B cell (primary cell): Measurements from ENCODE around the gene KDELR1. TPM values are rescaled to one million over a fixed set of nuclear protein-coding genes. Genes with fewer than 3 reads are reported as not detected.

Source experiments
- ATAC-seq: fragments of 200-7000 bp; cut with Tn5 transposase; one replicate; pipeline ENCODE4 v1.10.0; 2021; ENCODE audit warnings: low read depth, mild to moderate bottlenecking, moderate number of reproducible peaks, moderate library complexity
- CTCF ChIA-PET: fragments of 350-600 bp; sonication (Branson Sonifier 250); formaldehyde crosslinking; loops from one replicate; lab custom pipeline; 2021; ENCODE audit warnings: antibody characterized with exemption, inconsistent platforms; lab: Charles Lee
- POLR2A ChIA-PET: fragments of 350-600 bp; sonication (Branson Sonifier 250); formaldehyde crosslinking; loops from one replicate; lab custom pipeline; 2021; ENCODE audit warnings: antibody characterized with exemption; lab: Charles Lee
- DNase-seq: peaks from one replicate; pipeline ENCODE4 v3.0.0; 2013
- H2AFZ ChIP-seq: 2 replicates; pipeline ENCODE4 v1.6.1; 2012; ENCODE audit warnings: mild to moderate bottlenecking, low read depth, low read length; ENCODE audit not compliant: insufficient read depth, poor library complexity, severe bottlenecking
- H3K27ac ChIP-seq, 2 donors: 1 replicate in 1 of 2; 2 replicates in 1 of 2; pipeline ENCODE4 v1.5.1; 2012 to 2013; ENCODE audit warnings: low read length in 2 of 2, mild to moderate bottlenecking in 2 of 2, moderate library complexity in 1 of 2
- H3K27me3 ChIP-seq, 4 experiments: fragments of 200-600 bp in 1 of 4; sonication (generic) in 1 of 4; replicated peaks in 1 of 4; 1 replicate in 2 of 4; 2 replicates in 2 of 4; pipeline versions ENCODE4 v1.6.1 to v1.7.0; 2013 to 2016; ENCODE audit warnings: low read length in 3 of 4, mild to moderate bottlenecking in 2 of 4, mixed read lengths in 1 of 4, moderate library complexity in 1 of 4; ENCODE audit not compliant: insufficient read depth in 4 of 4, control insufficient read depth in 3 of 4; ENCODE audit errors: control extremely low read depth in 1 of 4
- H3K36me3 ChIP-seq, 2 experiments: replicated peaks in 1 of 2; 1 replicate in 1 of 2; 2 replicates in 1 of 2; pipeline versions ENCODE4 v1.6.1 to v1.7.1; 2013; ENCODE audit warnings: low read length in 1 of 2; ENCODE audit not compliant: insufficient read depth in 2 of 2, control insufficient read depth in 1 of 2; ENCODE audit errors: control extremely low read depth in 1 of 2, extremely low read depth in 1 of 2
- H3K4me1 ChIP-seq, 2 donors: fragments of 200-600 bp in 1 of 2; sonication (generic) in 1 of 2; 1 replicate in 1 of 2; 2 replicates in 1 of 2; pipeline versions ENCODE4 v1.5.1 to v1.6.1; 2013 to 2017; ENCODE audit warnings: low read length in 2 of 2; ENCODE audit not compliant: control insufficient read depth in 2 of 2, insufficient read depth in 2 of 2
- H3K4me2 ChIP-seq: replicated peaks from 2 replicates; pipeline ENCODE3; 2012; ENCODE audit warnings: mild to moderate bottlenecking, low read depth, low read length; ENCODE audit not compliant: poor library complexity, severe bottlenecking
- H3K4me3 ChIP-seq, 5 experiments: fragments of 200-600 bp in 1 of 5; sonication (generic) in 1 of 5; 1 replicate in 3 of 5; 2 replicates in 2 of 5; pipeline versions ENCODE4 v1.5.1 to v1.7.0; 2011 to 2016; ENCODE audit warnings: low read length in 4 of 5, mild to moderate bottlenecking in 4 of 5, low read depth in 2 of 5, control low read depth in 1 of 5, moderate library complexity in 1 of 5; ENCODE audit not compliant: insufficient read depth in 1 of 5; ENCODE audit errors: control extremely low read depth in 1 of 5, extremely low read depth in 1 of 5
- H3K79me2 ChIP-seq: fragments of 200-600 bp; sonication (generic); one replicate; pipeline ENCODE4 v1.6.0; 2016; ENCODE audit warnings: low read length; ENCODE audit not compliant: control insufficient read depth, insufficient read depth
- H3K9ac ChIP-seq: fragments of 200-600 bp; sonication (generic); 2 replicates; pipeline ENCODE4 v1.6.1; 2017; ENCODE audit warnings: mild to moderate bottlenecking, low read length, moderate library complexity
- H3K9me3 ChIP-seq, 3 donors: one replicate each; pipeline versions ENCODE4 v1.6.1 to v1.7.1; 2013; ENCODE audit warnings: low read length in 2 of 3; ENCODE audit not compliant: control insufficient read depth in 2 of 3, insufficient read depth in 1 of 3; ENCODE audit errors: control extremely low read depth in 1 of 3
- H4K20me1 ChIP-seq: 2 replicates; pipeline ENCODE4 v1.6.0; 2012; ENCODE audit warnings: mild to moderate bottlenecking, low read length; ENCODE audit not compliant: insufficient read depth, control insufficient read depth, poor library complexity, severe bottlenecking
- H3K27ac Mint-ChIP-seq: one replicate; pipeline ENCODE4 v1.8.0; 2021; ENCODE audit warnings: mixed read lengths
- H3K27me3 Mint-ChIP-seq: one replicate; pipeline ENCODE4 v1.8.0; 2021; ENCODE audit warnings: mixed read lengths
- H3K4me1 Mint-ChIP-seq: one replicate; pipeline ENCODE4 v1.8.0; 2021; ENCODE audit warnings: mixed read lengths
- H3K4me3 Mint-ChIP-seq: one replicate; pipeline ENCODE4 v1.8.0; 2021; ENCODE audit warnings: mixed read lengths
- H3K9me3 Mint-ChIP-seq: one replicate; pipeline ENCODE4 v1.8.0; 2022; ENCODE audit warnings: mixed read lengths; ENCODE audit not compliant: insufficient read depth
- EZH2 ChIP-seq: IDR thresholded peaks from 2 replicates; pipeline ENCODE4 v1.6.1; 2012; ENCODE audit warnings: borderline replicate concordance, low read depth, mild to moderate bottlenecking, moderate library complexity, low read length; ENCODE audit not compliant: insufficient read depth, poor library complexity, severe bottlenecking
- WGBS: methylation state at CpG from one replicate; pipeline ENCODE4 v1.1.5; 2013; ENCODE audit warnings: missing lambda C conversion rate; ENCODE audit not compliant: insufficient coverage; 5-methylcytosine and 5-hydroxymethylcytosine counted together
- intact Hi-C: fragments of 100-400 bp; cut with micrococcal nuclease; formaldehyde crosslinking; loops from one replicate; pipeline ENCODE4 v1.10.0; 2022
- polyA plus RNA-seq: library from polyadenylated mRNA; depleted of rRNA; stranded (reverse); fragments of >200 nt; gene quantifications from 2 replicates; pipeline ENCODE4 v1.2.3, GENCODE V29; 2012
- total RNA-seq, 2 donors: library from RNA; stranded (reverse); fragments of 120-200 nt in 1 of 2; gene quantifications; 1 replicate in 1 of 2; 2 replicates in 1 of 2; pipeline versions ENCODE4 v1.2.3 to v1.2.4, GENCODE V29; 2013 to 2022
- TF ChIP-seq, protein P1 (sequence below): fragments of 200-600 bp; IDR thresholded peaks from one replicate; pipeline ENCODE4 v1.8.0; 2022; ENCODE audit warnings: antibody characterized with exemption, mild to moderate bottlenecking

KDELR1 gene
- total and polyA plus RNA-seq, 2 donors (not counting 1 experiment from before 2014, with no cell fraction given), result 33.3 to 62.7 TPM

DNA sequence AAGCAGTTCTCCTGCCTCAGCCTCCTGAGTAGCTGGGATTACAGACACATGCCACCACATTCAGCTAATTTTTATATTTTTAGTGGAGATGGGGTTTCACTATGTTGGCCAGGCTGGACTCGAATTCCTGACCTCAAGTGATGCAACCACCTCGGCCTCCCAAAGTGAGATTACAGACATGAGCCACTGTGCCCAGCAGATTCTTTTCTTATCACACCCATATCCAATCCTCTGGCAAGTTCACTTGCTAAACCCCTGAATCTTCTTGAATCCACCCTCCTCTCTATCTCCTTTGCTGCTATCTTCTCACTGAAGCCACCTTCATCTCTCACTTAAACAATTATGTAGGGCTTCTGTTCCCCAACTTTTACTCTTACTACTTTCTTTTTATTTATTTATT, 45.2 kb downstream of the KDELR1 start:
- no peak overlapping the region for H3K4me3 Mint-ChIP-seq

GRCh38 chr19:48344892-48345291, 46.5 kb downstream of the KDELR1 start:
- Mint-ChIP-seq H3K4me1 (no peaks in the 10 kb centered on the region), H3K9me3 (no peaks in the 10 kb centered on the region), H3K4me3 (no peak overlapping the region), H3K27me3 (no peaks in the 10 kb centered on the region), H3K27ac (no peak overlapping the region)
- ATAC-seq, result no peak
- Histone ChIP-seq H3K9ac (no peak overlapping the region), H3K4me1 (no peaks in the 10 kb centered on the region), H3K4me2 (no peak overlapping the region), H3K36me3 (peaks cover 0 to 9% of the 10 kb centered on the region in 2 experiments), H3K9me3 (no peaks in the 10 kb centered on the region), H3K27me3 (no peaks in the 10 kb centered on the region), H4K20me1 (no peaks in the 10 kb centered on the region), H3K79me2 (no peaks in the 10 kb centered on the region), H3K4me3 (no peak overlapping the region), H3K27ac (no peak overlapping the region), H2AFZ (no peak overlapping the region)
- DNase-seq, result no peak
- ChIA-PET CTCF (no interaction called here), POLR2A (no interaction called here)
- TF ChIP-seq, protein P1, sequence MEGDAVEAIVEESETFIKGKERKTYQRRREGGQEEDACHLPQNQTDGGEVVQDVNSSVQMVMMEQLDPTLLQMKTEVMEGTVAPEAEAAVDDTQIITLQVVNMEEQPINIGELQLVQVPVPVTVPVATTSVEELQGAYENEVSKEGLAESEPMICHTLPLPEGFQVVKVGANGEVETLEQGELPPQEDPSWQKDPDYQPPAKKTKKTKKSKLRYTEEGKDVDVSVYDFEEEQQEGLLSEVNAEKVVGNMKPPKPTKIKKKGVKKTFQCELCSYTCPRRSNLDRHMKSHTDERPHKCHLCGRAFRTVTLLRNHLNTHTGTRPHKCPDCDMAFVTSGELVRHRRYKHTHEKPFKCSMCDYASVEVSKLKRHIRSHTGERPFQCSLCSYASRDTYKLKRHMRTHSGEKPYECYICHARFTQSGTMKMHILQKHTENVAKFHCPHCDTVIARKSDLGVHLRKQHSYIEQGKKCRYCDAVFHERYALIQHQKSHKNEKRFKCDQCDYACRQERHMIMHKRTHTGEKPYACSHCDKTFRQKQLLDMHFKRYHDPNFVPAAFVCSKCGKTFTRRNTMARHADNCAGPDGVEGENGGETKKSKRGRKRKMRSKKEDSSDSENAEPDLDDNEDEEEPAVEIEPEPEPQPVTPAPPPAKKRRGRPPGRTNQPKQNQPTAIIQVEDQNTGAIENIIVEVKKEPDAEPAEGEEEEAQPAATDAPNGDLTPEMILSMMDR, result no peak
- no peak for TF ChIP-seq EZH2
- intact Hi-C loops, result no loop called here
- WGBS, result 89% methylated on average over 6 of the region's 6 CpGs

More for the DNA sequence above, 45.2 kb downstream of the KDELR1 start:
- H3K9me3 ChIP-seq, result no peaks in the 10 kb centered on the region
- H3K36me3 ChIP-seq, result peaks cover 0 to 8% of the 10 kb centered on the region in 2 experiments
- H3K27ac ChIP-seq, result no peak overlapping the region
- H3K4me2 ChIP-seq, result no peak overlapping the region
- no peak overlapping the region for H3K9ac ChIP-seq
- H3K27me3 ChIP-seq, result no peaks in the 10 kb centered on the region
- ChIA-PET CTCF (no interaction called here), POLR2A (no interaction called here)
- no peaks in the 10 kb centered on the region for H3K79me2 ChIP-seq
- DNase-seq, result no peak
- H3K4me1 ChIP-seq, result peaks cover 0 to under 1% of the 10 kb centered on the region in 2 donors
- 93% methylated on average over 2 of the region's 2 CpGs for WGBS
- intact Hi-C loops, result no loop called here
- no peak overlapping the region for H3K4me3 ChIP-seq
- no peak for ATAC-seq
- no peaks in the 10 kb centered on the region for H4K20me1 ChIP-seq
- no peak overlapping the region for H2AFZ ChIP-seq
- Mint-ChIP-seq H3K4me1 (peaks cover 2% of the 10 kb centered on the region), H3K27me3 (no peaks in the 10 kb centered on the region), H3K9me3 (no peaks in the 10 kb centered on the region), H3K27ac (no peak overlapping the region)
- TF ChIP-seq, protein P1, result no peak
- no peak for TF ChIP-seq EZH2
